NCI-H2107 treated with DMSO at 0.1 percent for 48 hours (cell line): ENCODE data around the gene OR13H1.
"Not testable (repeated sequence)": the region's sequence is repeated elsewhere in the genome, so short reads cannot be mapped to it uniquely, and the experiment has no call there.

Source experiments
- DNase-seq: peaks from one replicate; lab custom pipeline; 2025; ENCODE audit not compliant: unreplicated experiment; lab: John Stamatoyannopoulos, UW

The OR13H1 gene

GRCh38 chrX:131543774-131544173 is at the start of gene OR13H1:
Gene OR13H1, plus strand, starts transcription at chrX:131544074. Its CDS starts 0 bp downstream, at chrX:131544074.
- no peak for DNase-seq

DNA sequence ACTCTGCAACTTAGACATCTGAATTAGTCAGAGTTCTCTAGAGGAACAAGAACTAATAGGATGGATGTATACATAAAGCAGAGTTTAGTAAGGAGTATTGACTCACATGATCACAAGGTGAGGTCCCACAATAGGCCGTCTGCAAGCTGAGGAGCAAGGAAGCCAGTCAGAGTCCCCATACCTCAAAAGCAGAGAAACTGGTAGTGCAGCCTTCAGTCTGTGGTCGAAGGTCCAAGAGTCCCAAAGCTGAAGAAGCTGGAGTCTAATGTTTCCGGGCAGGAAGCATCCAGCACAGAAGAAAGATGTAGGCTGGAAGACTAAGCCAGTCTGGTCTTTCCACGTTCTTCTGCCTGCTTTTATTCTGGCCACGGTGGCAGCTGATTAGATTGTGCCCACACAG is 42.3 kb upstream of the OR13H1 start:
- DNase-seq, result not testable (repeated sequence)

- no peak for DNase-seq
Observed at GRCh38 chrX:131513159-131513914, 30.5 kb upstream of the OR13H1 start.

DNA sequence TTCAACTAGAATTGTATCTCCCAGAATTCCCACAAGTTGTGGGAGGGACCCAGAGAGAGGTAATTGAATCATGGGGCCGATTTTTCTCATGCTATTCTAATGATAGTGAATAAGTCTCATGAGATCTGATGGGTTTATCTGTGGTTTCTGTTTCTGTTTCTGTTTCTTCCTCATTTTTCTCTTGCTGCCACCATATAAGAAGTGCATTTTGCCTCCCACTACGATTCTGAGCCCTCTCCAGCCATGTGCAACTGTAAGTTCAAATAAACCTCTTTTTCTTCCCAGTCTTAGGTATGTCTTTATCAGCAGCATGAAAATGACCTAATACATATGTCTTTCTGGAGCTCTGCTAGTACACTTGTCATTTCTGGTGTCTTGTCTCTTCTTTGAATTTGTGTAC is 22.1 kb upstream of the OR13H1 start:
- DNase-seq, result no peak

GRCh38 chrX:131544218-131544617 is 344 bp downstream of the OR13H1 start:
- no peak for DNase-seq

GRCh38 chrX:131549011-131549410 is 5.1 kb downstream of the OR13H1 start:
- no peak for DNase-seq

DNA sequence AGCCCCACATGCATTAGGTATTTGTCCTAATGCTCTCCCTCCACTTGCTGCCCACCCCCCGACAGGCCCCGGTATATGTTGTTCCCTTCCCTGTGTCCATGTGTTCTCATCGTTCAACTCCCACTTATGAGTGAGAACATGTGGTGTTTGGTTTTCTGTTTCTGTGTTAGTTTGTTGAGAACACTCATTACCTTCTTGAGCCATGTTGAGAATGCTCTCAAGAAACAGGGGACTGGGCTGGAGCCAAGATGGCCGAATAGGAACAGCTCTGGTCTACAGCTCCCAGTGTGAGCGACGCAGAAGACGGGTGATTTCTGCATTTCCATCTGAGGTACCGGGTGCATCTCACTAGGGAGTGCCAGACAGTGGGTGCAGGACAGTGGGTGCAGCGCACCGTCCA is 8.6 kb downstream of the OR13H1 start:
- not testable (repeated sequence) for DNase-seq

- DNase-seq, result no peak
Observed at GRCh38 chrX:131558562-131558961, 14.7 kb downstream of the OR13H1 start.

GRCh38 chrX:131564553-131565229 is 20.8 kb downstream of the OR13H1 start:
- no peak for DNase-seq

- no peak for DNase-seq
Observed at GRCh38 chrX:131565909-131566308, 22.0 kb downstream of the OR13H1 start.

GRCh38 chrX:131571348-131571747 is 27.5 kb downstream of the OR13H1 start:
- DNase-seq, result no peak

DNA sequence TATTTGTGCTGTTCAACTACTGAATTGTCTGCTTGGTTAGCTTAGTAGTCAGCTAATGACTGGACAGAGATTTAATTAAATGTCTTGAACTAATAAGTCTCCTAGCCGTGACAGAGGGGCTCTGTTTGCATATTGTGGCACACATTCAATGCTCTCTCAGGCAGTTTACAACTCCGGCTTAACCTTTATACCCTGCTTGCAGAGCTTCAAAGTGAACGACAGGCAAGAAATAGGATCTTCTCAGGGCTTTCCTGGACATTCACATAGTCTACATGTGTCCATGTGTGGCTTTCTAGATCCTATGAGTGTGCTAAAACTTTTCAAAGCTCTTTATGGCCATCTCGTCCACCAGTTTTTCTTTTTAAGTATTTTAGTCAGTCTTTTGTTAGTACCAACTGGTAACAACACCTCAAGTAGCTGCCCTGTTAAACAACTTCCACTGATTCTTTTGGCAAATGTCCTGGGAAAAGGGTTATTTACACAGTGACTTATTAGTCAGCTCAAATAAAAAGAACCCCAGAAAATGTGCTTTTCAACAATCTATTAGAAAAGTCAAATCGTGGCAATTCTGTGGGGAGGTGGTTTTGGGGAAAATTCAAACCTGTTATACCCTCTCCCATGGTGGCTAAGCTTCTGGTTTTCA is 28.6 kb downstream of the OR13H1 start:
- no peak for DNase-seq

DNA sequence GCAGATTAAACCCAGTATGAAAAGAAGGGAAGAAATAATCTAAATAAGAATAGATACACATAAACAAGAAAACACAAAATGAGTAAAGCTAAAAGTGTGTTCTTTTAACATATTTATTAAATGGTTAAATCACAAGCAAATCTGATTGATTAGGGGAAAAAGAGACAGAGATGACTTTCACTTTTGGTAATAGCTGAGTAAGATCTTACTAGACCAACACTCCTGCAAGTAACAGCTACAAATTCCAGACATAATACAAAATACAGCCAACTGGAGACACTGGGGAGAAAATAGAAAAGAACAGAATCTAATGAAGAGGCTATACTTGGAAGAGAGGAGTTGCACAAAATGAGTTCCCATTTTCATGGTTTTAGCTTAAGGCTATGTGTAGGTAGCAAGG is 33.5 kb downstream of the OR13H1 start:
- no peak for DNase-seq

- DNase-seq, result no peak
Observed at GRCh38 chrX:131577999-131578734, 34.3 kb downstream of the OR13H1 start.

DNA sequence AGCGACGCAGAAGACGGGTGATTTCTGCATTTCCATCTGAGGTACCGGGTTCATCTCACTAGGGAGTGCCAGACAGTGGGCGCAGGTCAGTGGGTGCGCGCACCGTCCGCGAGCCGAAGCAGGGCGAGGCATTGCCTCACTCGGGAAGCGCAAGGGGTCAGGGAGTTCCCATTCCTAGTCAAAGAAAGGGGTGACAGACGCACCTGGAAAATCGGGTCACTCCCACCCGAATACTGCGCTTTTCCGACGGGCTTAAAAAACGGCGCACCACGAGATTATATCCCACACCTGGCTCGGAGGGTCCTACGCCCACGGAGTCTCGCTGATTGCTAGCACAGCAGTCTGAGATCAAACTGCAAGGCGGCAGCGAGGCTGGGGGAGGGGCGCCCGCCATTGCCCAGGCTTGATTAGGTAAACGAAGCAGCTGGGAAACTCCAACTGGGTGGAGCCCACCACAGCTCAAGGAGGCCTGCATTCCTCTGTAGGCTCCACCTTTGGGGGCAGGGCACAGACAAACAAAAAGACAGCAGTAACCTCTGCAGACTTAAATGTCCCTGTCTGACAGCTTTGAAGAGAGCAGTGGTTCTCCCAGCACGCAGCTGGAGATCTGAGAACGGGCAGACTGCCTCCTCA is 35.0 kb downstream of the OR13H1 start:
- not testable (repeated sequence) for DNase-seq

GRCh38 chrX:131588995-131589394 is 45.1 kb downstream of the OR13H1 start:
- no peak for DNase-seq
